ENCODE measurements around the gene CKAP4.

- no peak for TF ChIP-seq CREB1 (CRISPR knock-in tag; IDR thresholded peaks at IDR 0.05; ENCODE audit: low read depth)
- no peak for TF ChIP-seq CTCF (conservative IDR thresholded peaks at IDR 0.05; ENCODE audit: low read depth in 2 of 2)
- no peak for TF ChIP-seq EZH2phosphoT487 (IDR thresholded peaks at IDR 0.05; ENCODE audit: unreplicated experiment)
- no peak for TF ChIP-seq POLR2AphosphoS5 (IDR thresholded peaks at IDR 0.05; ENCODE audit: low read depth)
- TF ChIP-seq REST (IDR thresholded peaks at IDR 0.05; ENCODE audit: unreplicated experiment) = no peak
- no peak for TF ChIP-seq EZH2 (IDR thresholded peaks at IDR 0.05; ENCODE audit: low read depth, unreplicated experiment)
- no peak for TF ChIP-seq JUNB (IDR thresholded peaks at IDR 0.05; ENCODE audit: unreplicated experiment)
- TF ChIP-seq ETS1 (IDR thresholded peaks at IDR 0.05) = no peak
- TF ChIP-seq STAT1 (IDR thresholded peaks at IDR 0.05; ENCODE audit: unreplicated experiment) = no peak
- no peak for TF ChIP-seq NANOG (IDR thresholded peaks at IDR 0.05; ENCODE audit: borderline replicate concordance)
- no peak for TF ChIP-seq ZNF462 (CRISPR knock-in tag; IDR thresholded peaks at IDR 0.05)
Observed at GRCh38 chr12:106227641-106228319, 20.0 kb downstream of the CKAP4 start.
